Hematopoietic multipotent progenitor cell treated with erythropoietin and hydrocortisone succinate and interleukin-3 and kit ligand, for 4 days (in vitro differentiated cells): ENCODE measurements around the gene RHOV.
"Not testable (repeated sequence)": the region's sequence is repeated elsewhere in the genome, so short reads cannot be mapped to it uniquely, and the experiment has no call there.

Experiments used
- DNase-seq: peaks from one replicate; pipeline ENCODE4 v3.0.0-alpha.2; 2015

Gene RHOV

GRCh38 chr15:40871749-40872617 is 2.1 kb downstream of the RHOV start:
- DNase-seq: no peak

GRCh38 chr15:40870716-40871115 is 3.3 kb downstream of the RHOV start:
- DNase-seq: no peak

- DNase-seq: no peak
Observed at GRCh38 chr15:40869686-40870085, 4.3 kb downstream of the RHOV start.

GRCh38 chr15:40867199-40867598 is 6.8 kb downstream of the RHOV start:
- no peak for DNase-seq

DNA sequence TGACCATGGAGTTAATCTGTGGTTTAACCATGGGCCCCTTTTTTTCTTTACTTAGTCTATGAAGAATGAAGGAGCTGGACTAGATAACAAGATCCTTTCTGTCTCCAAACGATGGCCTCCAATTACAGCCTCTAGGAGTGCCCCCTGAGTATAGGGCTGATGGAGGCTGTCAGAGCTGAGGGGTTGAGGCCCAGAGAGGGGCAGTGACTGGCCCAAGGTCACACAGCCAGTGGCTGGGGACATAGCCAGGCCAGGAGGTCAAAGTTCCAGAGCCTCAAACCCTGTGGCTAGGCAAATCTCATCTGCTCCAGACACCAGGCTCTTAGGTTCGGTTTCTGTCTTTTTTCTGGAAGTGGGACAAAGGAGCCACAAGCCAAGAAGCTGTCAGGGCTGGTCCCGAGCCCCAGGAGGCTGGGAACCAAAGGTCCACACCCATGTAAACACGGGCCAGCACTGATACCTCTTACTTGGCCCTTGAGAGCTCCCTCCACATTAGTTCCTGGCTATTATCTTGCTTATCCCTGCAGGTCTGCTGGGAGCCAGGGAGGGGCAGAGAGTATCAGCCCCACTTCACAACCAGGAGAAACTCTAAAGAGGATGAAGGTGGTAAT is 10.3 kb downstream of the RHOV start:
- DNase-seq: no peak

DNA sequence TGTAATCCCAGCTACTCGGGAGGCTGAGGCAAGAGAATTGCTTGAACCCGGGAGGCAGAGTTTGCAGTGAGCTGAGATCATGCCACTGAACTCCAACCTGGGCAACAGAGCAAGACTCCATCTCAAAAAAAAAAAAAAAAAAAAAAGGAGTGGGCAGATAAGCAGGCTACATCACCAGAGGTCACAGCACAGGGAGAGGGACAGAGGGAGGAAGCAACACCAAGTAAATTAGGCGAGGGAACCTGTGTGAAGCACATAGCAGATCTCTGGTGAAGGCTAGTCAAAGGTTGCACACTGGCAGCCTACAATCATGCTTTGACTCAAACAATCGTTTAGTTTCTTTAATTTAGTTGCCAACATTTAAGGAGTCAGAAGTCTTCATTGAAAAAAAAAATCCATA is 12.9 kb downstream of the RHOV start:
- not testable (repeated sequence) for DNase-seq

- peak; percentile 92 for DNase-seq
Observed at GRCh38 chr15:40859206-40859851, 14.7 kb downstream of the RHOV start.

DNA sequence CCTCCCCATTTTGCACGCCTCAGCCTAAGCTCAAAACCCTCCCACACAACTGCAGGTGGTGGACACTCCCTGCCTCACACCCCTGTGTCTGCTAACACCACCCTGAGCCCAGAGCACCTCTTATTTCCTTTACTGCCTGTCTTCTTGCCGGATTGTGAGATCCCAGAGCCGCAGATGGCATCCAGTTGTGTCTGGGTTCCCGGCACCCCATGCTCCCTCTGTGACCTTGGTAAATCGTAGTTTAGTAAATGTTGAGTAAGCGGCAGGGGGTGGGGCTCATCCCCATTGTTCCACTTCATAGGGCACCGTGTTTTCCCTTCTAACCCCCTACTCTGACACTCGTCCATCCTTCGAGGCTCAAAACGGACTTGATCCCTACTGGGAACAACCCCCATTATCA is 15.3 kb downstream of the RHOV start:
- no peak for DNase-seq

DNA sequence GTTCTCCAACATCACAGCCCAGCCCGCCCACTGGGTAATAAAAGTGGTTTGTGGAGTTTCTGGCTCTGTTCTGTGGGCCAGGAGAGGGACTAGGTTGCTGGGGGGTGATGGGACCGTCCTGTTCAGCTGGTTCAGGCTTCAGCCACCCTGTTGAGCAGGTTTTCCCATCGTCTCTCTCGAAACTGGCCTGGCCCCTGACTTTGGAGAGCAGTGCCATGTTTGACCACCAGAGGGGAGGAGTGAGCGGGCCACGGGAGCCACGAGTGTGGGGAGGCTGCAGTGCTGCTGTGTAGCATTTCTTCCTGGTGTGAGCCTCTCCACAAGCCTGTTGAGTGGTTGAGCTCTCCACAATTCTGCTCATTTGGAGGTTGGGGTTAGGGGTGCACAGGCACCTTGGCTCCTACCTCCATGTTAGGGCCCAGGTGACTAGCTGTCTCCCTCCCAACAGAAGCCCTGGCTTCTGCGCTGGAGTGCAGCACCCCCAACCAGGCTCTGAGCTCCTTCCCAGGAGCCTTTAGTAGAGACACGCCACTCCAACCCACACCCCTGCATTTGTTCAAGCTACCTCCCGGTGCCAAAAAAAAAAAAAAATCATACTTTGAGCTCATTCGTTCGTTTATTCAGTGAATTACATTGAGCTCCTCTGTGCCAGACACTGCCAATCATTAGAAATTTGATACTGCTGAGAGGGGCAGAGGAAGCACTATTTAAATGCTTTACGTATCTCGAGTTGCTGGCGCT is 16.3 kb downstream of the RHOV start:
- peak; percentile 87 for DNase-seq

- DNase-seq: no peak
Observed at GRCh38 chr15:40856746-40857145, 17.3 kb downstream of the RHOV start.

DNA sequence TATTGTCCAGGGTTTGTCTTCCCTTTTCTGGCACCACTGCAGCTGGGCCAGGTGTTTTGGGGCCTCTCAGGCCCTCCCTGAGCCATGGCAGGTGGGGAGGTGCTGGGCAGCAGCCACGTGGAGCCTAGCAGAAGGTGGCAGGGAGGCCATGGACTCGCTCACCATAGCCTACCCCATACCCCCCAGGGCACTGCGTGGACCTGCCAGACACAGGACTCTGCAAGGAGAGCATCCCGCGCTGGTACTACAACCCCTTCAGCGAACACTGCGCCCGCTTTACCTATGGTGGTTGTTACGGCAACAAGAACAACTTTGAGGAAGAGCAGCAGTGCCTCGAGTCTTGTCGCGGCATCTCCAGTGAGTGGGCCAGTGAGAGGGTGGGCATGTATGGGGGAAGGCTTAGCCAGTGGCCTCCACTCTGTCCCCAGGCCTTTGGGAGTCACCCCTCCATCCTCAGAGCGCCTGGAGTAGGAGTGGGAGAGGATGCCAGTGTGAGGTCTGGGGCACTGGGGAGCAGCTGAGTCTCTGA is 18.3 kb downstream of the RHOV start:
- DNase-seq: no peak

DNA sequence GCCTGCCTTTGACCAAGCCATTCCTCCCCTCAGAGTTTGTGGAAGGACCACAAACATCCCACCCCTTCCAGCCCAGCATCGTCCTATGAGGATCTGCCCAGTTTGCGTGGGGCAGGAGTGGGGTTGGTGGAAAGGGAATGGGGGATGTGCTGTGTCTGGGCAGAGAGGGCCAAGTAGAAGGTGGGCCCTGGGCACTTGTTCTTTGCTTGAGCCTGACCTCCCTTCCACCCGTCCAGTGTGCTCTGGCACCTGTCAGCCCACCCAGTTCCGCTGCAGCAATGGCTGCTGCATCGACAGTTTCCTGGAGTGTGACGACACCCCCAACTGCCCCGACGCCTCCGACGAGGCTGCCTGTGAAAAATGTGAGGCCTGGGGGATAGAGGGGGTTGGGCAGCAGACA is 19.9 kb downstream of the RHOV start:
- DNase-seq: no peak

DNA sequence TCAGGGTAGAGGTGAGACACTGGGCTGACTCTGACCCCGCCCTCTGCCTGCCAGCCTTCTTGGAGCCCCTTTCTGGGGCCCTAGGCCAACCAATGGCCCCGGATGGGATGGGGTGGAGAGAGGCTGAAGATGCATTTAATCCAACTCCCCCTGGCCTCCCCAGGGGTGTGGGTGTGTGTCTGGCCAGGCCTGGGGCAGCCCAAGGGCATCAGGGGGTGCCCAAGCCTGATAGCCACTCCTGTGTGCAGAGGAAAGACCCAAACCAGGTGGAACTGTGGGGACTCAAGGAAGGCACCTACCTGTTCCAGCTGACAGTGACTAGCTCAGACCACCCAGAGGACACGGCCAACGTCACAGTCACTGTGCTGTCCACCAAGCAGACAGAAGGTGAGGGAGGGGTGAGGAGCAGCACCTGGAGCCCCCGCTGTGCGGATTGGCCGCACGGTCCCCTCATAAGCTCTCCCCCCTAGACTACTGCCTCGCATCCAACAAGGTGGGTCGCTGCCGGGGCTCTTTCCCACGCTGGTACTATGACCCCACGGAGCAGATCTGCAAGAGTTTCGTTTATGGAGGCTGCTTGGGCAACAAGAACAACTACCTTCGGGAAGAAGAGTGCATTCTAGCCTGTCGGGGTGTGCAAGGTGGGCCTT is 20.7 kb downstream of the RHOV start:
- DNase-seq: no peak

DNA sequence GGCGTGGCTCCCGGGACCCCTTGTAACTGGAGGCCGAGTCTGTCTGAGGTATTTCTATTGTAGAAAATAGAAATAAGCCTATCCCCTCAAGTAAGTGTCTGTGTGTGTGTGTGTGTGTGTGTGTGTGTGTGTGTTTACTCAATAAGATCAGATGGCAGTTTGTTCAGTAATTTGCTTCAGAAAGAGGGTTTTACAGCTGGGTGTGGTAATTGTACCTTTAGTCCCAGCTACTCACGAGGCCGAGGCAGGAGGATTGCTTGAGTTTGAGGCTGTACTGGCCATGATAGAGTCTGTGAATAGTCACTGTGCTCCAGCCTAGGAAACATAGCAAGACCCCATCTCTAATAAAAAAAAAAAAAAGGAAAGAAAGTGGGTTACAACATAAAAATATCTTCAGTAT is 21.5 kb downstream of the RHOV start:
- no peak for DNase-seq

DNA sequence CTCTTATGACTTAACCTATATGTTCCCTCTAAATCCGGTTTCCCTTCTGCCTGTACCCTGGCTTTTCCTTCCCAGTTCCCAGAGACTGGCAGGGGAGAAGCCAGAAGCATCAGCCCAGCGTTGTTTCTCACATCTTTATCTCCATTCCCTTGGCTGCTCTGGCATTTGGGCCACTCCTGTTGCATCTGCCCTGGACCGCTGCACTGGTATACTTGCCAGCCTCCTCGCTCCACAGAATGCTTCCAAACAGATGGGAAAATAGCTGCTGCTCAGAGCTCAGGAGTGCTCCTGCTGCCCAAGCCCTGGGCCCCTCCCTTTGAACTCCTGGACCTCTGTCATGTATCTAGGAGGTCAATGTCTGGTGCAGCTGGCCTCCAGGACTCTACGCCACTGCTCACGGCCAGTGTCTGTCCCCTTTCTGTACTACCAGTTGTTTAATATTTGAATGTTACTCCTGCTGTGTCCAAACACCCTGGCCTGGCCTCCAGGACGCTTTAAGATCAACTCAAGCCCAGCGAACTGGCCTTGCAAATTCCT is 23.4 kb downstream of the RHOV start:
- no peak for DNase-seq

GRCh38 chr15:40847223-40847961 is 26.6 kb downstream of the RHOV start:
- DNase-seq: peak; percentile 96

DNA sequence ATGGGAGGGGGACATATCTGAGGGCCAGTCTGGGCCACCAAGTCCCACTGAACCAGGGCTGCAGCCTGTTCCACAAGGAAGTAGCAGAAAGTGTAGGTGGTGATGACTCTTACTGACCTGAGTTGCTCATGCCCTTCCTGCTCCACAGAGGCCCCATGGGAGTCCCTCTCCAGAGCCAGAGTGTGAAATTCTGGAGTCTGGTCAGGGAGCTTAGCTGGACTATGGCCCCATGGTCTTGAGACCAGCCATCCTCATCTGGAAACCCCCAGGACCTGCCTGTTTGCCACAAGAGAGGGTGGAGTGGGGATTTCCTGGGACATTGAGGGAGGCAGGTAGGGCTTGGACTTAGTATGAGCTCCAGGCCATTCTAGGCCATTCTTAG is 27.2 kb downstream of the RHOV start:
- no peak for DNase-seq

GRCh38 chr15:40845511-40846284 is 28.3 kb downstream of the RHOV start:
- DNase-seq: no peak

GRCh38 chr15:40845036-40845435 is 29.0 kb downstream of the RHOV start:
- no peak for DNase-seq

- DNase-seq: peak; percentile 71
Observed at GRCh38 chr15:40844696-40845030, 29.4 kb downstream of the RHOV start.
